Measurements from ENCODE around the gene PYGB.

PYGB gene

GRCh38 chr20:25302596-25302995 lies 54.7 kb downstream of the PYGB start:
- DNase-seq (ENCODE audit: extremely low read depth, low read depth), result no peak
- TF ChIP-seq, protein P1, sequence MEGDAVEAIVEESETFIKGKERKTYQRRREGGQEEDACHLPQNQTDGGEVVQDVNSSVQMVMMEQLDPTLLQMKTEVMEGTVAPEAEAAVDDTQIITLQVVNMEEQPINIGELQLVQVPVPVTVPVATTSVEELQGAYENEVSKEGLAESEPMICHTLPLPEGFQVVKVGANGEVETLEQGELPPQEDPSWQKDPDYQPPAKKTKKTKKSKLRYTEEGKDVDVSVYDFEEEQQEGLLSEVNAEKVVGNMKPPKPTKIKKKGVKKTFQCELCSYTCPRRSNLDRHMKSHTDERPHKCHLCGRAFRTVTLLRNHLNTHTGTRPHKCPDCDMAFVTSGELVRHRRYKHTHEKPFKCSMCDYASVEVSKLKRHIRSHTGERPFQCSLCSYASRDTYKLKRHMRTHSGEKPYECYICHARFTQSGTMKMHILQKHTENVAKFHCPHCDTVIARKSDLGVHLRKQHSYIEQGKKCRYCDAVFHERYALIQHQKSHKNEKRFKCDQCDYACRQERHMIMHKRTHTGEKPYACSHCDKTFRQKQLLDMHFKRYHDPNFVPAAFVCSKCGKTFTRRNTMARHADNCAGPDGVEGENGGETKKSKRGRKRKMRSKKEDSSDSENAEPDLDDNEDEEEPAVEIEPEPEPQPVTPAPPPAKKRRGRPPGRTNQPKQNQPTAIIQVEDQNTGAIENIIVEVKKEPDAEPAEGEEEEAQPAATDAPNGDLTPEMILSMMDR (IDR thresholded peaks at IDR 0.05; ENCODE audit: low read depth, low read length), result no peak

GRCh38 chr20:25303292-25304024 lies 55.6 kb downstream of the PYGB start:
- DNase-seq (ENCODE audit: extremely low read depth, low read depth), result no peak
- TF ChIP-seq, protein P1 (IDR thresholded peaks at IDR 0.05; ENCODE audit: low read depth, low read length), result no peak

GRCh38 chr20:25304025-25304549 lies 56.2 kb downstream of the PYGB start:
- no peak for DNase-seq (ENCODE audit: extremely low read depth, low read depth)
- TF ChIP-seq, protein P1 (IDR thresholded peaks at IDR 0.05; ENCODE audit: low read depth, low read length), result no peak

DNA sequence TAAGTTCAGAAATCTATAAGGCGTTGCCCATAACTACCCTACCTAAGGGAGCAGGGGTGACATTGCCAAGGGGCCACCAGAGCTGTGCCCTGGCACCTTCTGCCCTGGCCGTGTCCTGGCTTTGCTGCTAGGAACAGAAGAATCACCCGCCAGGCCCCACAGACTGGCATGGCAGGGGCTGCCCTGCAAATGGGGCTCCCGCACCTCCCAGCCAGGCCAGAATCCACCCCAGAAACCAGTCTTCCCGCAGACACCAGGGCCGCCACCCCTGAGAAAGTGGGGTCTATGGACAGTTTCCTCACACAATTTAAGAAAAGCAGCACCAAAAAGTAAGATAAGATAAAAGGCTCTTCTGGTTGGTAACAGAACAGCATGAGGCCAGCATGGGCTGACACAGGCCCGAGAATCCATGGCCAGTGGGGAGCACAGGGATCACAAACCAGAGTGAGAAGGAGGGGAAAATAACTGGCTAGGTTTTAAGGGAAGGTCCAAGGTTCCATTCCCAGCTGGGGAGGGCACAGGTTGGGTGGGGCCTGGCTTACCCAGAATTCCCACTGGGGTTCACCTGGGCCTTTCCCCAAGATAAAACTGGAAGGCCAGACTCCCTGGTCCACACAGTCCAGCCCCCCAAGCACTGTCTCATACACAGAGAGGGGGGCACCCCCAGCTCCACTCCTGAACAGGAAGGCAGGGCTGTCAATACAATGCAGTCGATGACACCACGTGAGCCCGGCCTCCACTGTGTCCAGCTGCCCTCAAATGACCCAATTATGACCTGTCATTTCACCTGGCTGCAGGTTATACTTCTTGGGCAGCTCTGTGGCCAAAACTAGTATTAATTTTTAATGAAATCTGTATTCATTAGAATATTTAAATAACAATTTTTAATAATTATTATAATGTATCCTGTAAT lies 59.4 kb downstream of the PYGB start:
- DNase-seq (ENCODE audit: extremely low read depth, low read depth), result no peak

GRCh38 chr20:25308083-25308491 lies 60.2 kb downstream of the PYGB start:
- no peak for DNase-seq (ENCODE audit: extremely low read depth, low read depth)
- TF ChIP-seq, protein P1 (IDR thresholded peaks at IDR 0.05; ENCODE audit: low read depth, low read length), result no peak

More for the DNA sequence above, 59.4 kb downstream of the PYGB start:
- TF ChIP-seq, protein P1 (IDR thresholded peaks at IDR 0.05; ENCODE audit: low read depth, low read length), result no peak

DNA sequence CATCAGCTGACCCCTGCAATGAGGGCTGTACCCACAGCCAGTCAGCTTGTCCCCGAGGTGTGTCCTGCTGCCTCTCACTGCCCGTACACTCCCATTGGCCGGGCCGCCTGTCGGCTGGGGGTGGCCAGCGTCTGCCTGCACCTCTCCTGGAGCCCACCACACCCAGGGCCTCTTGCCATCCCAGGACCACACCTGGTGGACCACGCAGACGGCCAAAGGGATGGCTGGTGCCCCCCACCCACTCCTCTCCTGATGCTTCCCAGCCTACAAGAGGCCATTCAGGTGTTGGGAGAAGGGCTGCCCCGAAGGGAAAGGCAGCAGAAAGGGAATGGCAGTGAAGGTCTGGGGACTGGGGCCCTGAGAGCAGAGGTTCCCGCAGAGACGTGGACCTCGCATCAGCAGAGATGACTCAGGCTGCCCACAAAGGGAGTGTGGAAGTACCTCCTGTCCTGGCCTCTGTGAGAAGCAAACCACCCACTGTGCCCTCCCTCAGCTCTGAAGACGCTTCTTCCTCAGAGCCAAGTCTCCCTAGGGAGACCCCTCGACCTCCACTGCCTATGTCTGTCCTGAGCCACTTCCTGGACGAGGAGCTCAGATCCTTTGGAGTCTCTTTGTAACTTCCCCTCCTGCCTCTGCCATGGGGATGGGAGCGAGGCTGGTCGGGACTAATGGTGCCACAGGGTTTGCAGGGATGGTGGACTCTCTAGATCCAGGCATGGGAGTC lies 60.9 kb downstream of the PYGB start:
- no peak for DNase-seq (ENCODE audit: extremely low read depth, low read depth)
- TF ChIP-seq, protein P1 (IDR thresholded peaks at IDR 0.05; ENCODE audit: low read depth, low read length), result no peak

All from AG09319 (cell line).